HG02981 (cell line): ENCODE data around the gene HES1.

Experiments used
- ATAC-seq: cut with Tn5 transposase; IDR thresholded peaks from one replicate; pipeline ENCODE4 v1.9.1; 2021; ENCODE audit warnings: mild to moderate bottlenecking, moderate library complexity; ENCODE audit not compliant: unreplicated experiment

Gene HES1

DNA sequence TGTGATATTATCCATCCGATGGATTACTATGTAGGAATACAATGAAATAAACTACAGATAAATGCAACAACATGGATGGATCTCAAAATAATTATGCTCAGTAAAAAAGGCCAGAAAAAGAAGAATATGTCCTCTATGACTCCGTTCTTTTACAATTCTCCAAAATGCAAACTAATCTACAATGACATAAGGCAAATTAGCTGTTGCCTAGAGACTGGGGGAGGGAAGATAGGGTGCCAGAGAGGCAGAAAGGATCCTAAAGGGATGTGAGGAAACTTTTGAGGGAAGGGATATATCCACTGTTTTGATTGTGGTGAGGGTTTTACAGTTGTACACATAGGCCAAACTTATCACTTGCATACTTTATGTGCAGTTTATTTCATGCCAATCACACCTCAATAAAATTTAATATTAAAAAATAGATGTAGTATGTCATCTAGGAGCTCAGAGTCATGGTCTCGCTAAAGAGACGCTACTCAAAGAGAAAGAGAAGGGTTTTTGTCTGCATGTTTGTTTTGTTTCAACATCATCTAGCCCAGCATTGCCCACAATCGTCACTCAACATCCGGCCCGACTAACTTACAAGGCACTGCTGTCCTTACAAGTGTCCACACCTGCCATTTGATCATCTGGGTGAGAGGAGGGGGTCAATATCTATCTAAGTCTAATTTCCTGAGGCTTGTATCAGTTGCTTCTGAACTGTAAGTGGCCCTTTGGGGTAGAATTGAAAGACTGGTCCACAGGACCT lies 29.5 kb downstream of the HES1 start:
- no peak for ATAC-seq

DNA sequence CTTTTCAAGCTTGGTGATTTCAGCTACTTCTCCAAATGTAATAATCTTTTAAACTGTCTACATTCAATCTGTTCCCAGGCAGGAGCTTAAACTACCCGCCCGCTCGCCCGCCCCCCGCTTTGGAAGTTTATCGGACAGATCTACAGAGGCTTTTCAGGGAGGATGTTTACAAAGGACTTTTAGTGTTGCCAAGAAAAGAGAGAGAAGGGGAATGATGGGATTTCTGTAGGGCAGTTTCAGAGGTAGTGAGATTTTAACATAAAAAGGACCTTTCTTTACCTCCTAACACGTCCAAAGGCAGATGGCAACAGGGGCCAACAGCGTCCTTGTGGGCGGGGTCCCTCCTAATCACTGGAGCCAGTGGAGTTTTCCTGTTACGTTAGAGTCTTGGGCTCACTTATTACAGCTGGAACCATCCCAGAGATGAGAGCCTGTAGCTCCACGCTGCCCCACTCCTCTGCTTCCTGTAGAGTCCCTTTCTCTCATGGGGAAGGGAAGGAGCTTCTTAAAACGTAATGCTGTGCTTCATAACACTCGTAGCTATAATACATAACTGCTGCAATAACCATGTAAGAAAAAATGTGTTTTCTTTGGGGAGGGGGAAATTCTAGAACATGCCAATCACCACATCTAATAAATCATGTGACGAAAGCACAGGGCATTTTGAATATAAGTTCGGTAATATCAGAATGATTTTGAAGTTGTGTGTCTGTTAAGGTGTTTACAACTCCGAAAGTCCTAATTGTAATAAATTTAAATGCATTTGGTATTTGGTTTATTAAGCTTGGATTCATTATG lies 30.9 kb downstream of the HES1 start:
- ATAC-seq: no peak

GRCh38 chr3:194167480-194168282 lies 31.7 kb downstream of the HES1 start:
- no peak for ATAC-seq

DNA sequence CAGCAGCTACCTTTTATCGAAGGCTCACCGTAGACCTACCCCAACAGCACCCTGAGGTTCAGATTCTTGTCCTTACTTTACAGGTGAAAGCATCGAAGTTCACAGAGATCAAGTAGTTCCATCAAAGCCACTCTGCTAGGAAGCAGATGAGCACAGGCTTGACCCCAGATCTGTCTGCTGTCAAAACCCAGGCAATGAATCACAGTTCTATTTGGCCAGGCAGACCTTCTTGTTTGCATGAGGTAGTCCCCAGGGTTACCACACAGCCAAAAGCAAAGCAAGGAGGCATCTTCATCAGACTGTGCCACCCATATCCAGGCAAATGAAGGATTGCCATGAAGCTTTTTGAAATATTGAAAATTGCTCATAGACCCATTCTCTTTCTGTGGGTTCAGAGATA lies 33.0 kb downstream of the HES1 start:
- ATAC-seq: no peak

- ATAC-seq: no peak
These were observed 33.6 kb downstream of the HES1 start for GRCh38 chr3:194169595-194169994.

- ATAC-seq: no peak
These were observed 34.8 kb downstream of the HES1 start for GRCh38 chr3:194170793-194171192.

- no peak for ATAC-seq
These were observed 38.5 kb downstream of the HES1 start for GRCh38 chr3:194174406-194174805.

GRCh38 chr3:194174980-194175379 lies 39.0 kb downstream of the HES1 start:
- ATAC-seq: no peak

GRCh38 chr3:194176274-194176991 lies 40.5 kb downstream of the HES1 start:
- ATAC-seq: no peak

DNA sequence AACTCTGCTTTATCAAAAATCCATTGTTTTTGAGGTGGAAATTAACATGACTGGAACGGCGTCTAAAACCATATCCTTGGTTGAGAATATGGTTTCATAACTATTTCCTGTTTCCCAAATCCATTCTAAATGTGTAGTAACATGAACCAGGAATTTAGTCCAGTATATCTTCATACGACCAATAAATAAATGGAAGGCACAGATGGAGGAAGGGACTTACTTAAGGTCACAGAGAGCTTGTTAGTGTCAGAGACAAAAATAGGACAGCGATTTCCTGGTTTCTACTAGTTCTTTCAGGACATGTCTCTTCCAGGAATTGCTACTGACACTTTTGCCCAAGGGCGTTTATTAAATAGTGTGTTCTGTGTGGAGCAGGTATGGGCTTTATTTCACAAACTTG lies 41.2 kb downstream of the HES1 start:
- ATAC-seq: no peak

DNA sequence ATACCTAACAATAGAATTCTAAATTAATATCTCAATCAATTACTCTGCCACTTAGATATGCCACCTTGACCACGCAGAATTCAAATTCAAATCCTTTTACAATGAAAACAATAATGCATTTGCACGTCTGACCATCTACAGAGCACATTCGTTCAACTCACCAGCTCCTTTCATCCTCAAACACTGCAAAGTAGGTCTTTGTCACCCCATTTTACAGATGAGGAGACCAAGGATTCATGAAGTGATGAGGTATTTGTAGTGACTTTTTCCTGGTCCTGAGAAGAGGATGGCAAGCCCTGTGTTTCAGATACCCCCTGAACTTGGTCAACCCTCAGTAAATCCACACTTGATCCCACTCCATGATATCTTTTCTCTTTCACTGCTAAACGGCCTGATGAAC lies 42.2 kb downstream of the HES1 start:
- ATAC-seq: no peak

GRCh38 chr3:194178669-194179068 lies 42.7 kb downstream of the HES1 start:
- no peak for ATAC-seq

DNA sequence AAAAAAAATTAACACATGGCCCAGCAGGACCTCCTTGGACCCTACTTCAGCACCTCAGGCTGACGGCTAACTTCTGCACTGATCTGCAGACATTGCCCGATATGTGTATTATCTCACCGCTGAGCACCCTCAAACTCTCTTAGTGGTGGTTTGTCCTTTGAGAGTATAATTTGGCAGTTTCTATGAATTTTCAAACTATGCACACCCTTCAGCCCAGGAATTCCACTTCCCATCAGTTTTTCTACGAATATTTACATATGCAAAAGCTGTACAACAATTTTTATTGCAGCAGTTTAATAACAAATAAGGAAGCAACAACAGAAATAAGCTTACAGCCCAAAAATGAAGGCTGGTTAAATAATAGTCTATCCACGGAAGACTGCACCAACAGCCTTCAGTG lies 44.6 kb downstream of the HES1 start:
- no peak for ATAC-seq

DNA sequence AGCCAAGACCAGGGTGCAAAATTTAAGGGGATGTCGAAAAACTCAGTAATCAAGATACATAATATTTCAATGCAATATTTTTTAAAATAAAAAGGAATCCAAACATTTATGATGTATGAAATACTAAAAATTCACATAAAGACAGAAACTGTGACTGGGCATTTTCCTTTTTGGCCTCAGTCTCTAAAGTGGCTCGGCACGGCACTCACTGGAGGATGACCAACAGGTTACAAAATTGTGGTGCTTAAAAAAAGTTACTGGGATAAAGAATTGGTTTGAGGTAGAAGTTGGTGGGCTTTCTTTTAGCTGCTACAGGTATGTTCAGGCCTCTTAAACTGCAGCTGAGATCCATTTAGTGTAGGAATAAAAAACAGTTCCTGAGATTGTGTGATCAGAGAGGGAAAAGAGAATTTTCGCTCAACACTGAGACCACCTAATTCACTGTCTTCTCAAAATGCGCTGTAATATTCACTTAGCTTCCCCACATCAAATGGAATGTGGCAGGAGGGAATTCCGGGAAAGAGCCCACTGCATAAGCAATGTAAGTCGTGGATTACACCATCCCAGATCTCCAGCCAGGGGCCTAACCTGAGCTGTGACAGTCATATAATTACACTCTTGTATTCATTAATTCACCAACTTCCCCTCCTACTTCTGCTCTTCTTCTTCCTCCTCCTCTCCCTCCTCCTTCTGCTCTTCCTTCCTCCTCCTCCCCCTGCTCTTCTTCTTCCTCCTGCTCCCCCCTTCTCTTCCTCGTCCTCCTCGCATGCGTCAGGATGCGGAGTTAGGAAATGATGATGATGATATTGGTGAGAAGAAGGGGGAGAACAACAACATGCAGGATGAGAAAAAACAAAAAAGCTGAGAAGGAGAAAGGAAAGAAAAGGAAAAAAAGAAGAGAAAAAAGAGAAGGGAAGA lies 45.9 kb downstream of the HES1 start:
- ATAC-seq: no peak

DNA sequence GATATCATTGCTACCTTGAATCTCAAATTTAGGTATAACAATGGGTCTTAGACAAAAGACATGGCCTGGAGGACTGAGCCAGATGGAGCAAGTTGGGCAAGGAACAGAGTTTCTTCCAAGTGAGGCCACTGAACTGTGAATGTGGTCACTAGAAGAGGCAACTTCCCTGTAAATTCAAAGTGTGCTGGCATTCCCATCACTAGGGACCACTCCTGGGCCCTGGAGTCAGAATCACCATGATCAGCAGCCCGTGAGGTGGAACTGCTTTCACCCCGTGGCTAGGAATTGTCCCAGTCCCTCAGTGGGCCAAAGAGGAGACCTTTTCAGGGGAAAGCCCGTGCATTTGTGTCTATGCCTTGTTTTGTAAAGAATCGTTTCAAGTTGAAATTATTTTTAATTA lies 47.3 kb downstream of the HES1 start:
- ATAC-seq: no peak

DNA sequence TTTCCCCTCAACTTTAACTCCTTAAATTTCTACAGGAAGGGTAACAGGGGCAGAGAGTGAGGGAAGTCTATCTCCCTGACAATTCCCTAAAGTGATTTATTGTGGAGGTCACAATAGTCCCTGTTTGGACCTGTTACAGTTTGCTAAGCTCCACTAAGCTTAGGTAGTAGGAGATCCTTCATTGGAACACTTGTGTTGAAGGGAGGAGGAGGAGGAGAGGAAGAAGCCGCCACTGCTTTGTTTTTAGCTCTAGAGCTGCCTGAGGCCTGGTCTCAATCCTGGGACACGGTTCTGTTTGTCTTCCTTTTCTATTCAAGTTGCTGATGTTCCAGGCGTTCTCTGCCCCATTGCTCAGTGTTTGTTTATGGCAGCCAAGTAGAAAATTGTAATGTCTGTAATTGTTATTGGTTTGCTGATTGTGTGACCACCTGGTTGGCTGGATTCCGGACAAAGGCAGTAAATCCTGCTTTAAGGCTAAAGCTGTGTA lies 48.4 kb downstream of the HES1 start:
- ATAC-seq: no peak

DNA sequence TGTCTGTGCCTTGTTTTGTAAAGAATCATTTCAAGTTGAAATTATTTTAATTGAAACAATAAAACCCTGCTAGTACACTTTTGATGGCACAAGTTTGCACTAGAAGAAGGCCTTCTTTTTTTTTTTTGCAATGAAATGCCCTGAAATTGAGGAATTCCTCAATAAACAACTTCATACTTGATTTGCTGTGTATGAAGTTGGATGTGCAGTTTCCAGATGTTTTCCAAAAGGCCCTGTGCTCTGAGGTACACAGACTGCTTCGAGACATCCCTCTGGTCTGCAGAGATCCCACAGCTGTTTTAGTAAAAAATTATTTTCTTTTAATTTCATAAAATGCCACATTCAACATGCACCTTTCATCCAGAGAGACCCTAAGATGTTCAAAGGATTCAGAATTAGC lies 48.9 kb downstream of the HES1 start:
- no peak for ATAC-seq

- no peak for ATAC-seq
These were observed 49.3 kb downstream of the HES1 start for GRCh38 chr3:194185221-194185620.

GRCh38 chr3:194187233-194187944 lies 51.4 kb downstream of the HES1 start:
- ATAC-seq: no peak
